Astrocyte (in vitro differentiated cells and primary cell): Measurements from ENCODE around the gene DDR2. TPM values are rescaled to one million over a fixed set of nuclear protein-coding genes. Genes with fewer than 3 reads are reported as not detected.

Source experiments
- DNase-seq: peaks from one replicate; pipeline ENCODE4 v3.0.0-alpha.2; 2010; ENCODE audit warnings: low read depth
- FAIRE-seq: peaks from 2 replicates; lab custom pipeline; 2011; peaks lifted over from hg19 to GRCh38; lab: Jason Lieb, UNC
- H2AFZ ChIP-seq: 2 replicates; pipeline ENCODE4 v1.6.0; 2012; ENCODE audit warnings: low read depth, low read length, inconsistent platforms
- H3K27ac ChIP-seq: 2 replicates; pipeline ENCODE4 v1.5.1; 2011; ENCODE audit warnings: low read depth, low read length, inconsistent platforms
- H3K27me3 ChIP-seq: 2 replicates; pipeline ENCODE4 v1.6.0; 2011; ENCODE audit warnings: low read length, inconsistent platforms; ENCODE audit not compliant: insufficient read depth
- H3K36me3 ChIP-seq: 2 replicates; pipeline ENCODE4 v1.5.1; 2011; ENCODE audit warnings: low read length, inconsistent platforms; ENCODE audit not compliant: insufficient read depth
- H3K4me1 ChIP-seq: 2 replicates; pipeline ENCODE4 v1.5.1; 2011; ENCODE audit warnings: low read length, inconsistent platforms; ENCODE audit not compliant: insufficient read depth
- H3K4me2 ChIP-seq: 2 replicates; pipeline ENCODE4 v1.6.0; 2012; ENCODE audit warnings: low read length, inconsistent platforms
- H3K4me3 ChIP-seq: 2 replicates; pipeline ENCODE4 v1.5.1; 2011; ENCODE audit warnings: low read depth, mild to moderate bottlenecking, low read length, inconsistent platforms; ENCODE audit not compliant: insufficient read depth
- H3K79me2 ChIP-seq: 2 replicates; pipeline ENCODE4 v1.6.0; 2012; ENCODE audit warnings: mild to moderate bottlenecking, low read length, inconsistent platforms; ENCODE audit not compliant: insufficient read depth
- H3K9ac ChIP-seq: 2 replicates; pipeline ENCODE4 v1.6.0; 2012; ENCODE audit warnings: mild to moderate bottlenecking, low read length, inconsistent platforms
- H3K9me3 ChIP-seq: 2 replicates; pipeline ENCODE4 v1.5.1; 2012; ENCODE audit warnings: low read depth, mild to moderate bottlenecking, low read length, inconsistent platforms; ENCODE audit not compliant: insufficient read depth
- H4K20me1 ChIP-seq: 2 replicates; pipeline ENCODE4 v1.6.0; 2012; ENCODE audit warnings: low read length, inconsistent platforms; ENCODE audit not compliant: insufficient read depth
- H3K27ac Mint-ChIP-seq: one replicate; pipeline ENCODE4 v1.8.0; 2021; ENCODE audit warnings: mild to moderate bottlenecking, mixed read lengths; ENCODE audit not compliant: unreplicated experiment
- H3K27me3 Mint-ChIP-seq: one replicate; pipeline ENCODE4 v1.8.0; 2021; ENCODE audit warnings: low read depth, mixed read lengths; ENCODE audit not compliant: unreplicated experiment
- H3K36me3 Mint-ChIP-seq: one replicate; pipeline ENCODE4 v1.8.0; 2021; ENCODE audit warnings: low read depth, mixed read lengths; ENCODE audit not compliant: unreplicated experiment
- H3K4me1 Mint-ChIP-seq: one replicate; pipeline ENCODE4 v1.8.0; 2021; ENCODE audit warnings: low read depth, mixed read lengths; ENCODE audit not compliant: unreplicated experiment
- H3K4me3 Mint-ChIP-seq: one replicate; pipeline ENCODE4 v1.8.0; 2021; ENCODE audit warnings: mild to moderate bottlenecking, moderate library complexity, mixed read lengths; ENCODE audit not compliant: unreplicated experiment
- H3K9me3 Mint-ChIP-seq: one replicate; pipeline ENCODE4 v1.8.0; 2021; ENCODE audit warnings: mild to moderate bottlenecking, mixed read lengths; ENCODE audit not compliant: unreplicated experiment
- EZH2 ChIP-seq: IDR thresholded peaks from 2 replicates; pipeline ENCODE4 v1.6.1; 2012; ENCODE audit warnings: mild to moderate bottlenecking, low read length, inconsistent platforms; ENCODE audit not compliant: insufficient read depth
- total RNA-seq: library from RNA; stranded (reverse); gene quantifications from 2 replicates; pipeline ENCODE4 v1.2.1, GENCODE V29; 2021
- TF ChIP-seq, protein P1 (sequence below): IDR thresholded peaks from 2 replicates; pipeline ENCODE4 v1.5.1; 2011; ENCODE audit warnings: low read depth, mild to moderate bottlenecking, inconsistent platforms, low read length, moderate library complexity; ENCODE audit not compliant: insufficient read depth

DDR2 gene
- total RNA-seq, 1 donor from 2014 or later = 15.3 TPM

DNA sequence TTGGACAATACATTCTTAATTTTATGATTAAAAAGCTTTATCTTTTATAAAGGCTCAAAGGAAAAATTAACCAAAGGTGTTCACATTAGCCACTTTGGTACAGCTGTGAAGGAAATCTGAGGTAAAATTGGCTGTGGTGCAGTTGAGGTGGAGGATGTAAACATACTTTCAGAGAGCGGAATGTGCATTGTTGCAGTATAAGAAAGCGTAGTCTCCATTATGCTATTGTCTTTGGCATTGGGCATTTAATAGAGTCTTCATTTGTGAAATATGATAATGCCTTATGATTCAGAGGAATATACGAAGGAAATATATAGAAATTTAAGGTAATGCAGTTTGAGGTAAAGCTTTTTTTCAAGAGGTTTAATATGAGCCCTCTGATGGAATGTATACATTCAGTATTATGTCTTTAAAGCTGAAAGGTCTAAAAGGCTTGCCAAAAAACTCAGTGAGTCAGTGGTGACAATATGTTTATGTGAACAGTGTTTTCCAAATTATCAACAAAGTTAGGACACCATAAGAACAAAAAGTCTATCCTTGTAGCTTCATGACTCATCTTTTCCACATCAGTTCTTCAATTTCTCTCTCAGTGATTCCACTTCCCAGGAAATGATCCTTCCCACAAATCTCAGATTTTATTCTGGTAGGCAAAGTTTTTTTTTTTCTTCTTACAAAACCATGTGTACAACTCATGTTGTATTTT is 26.9 kb upstream of the DDR2 start:
- peak overlapping the region; percentile 76 for H3K27ac ChIP-seq
- Mint-ChIP-seq H3K4me3 (no peak overlapping the region), H3K27me3 (no peaks in the 10 kb centered on the region), H3K27ac (peak overlapping the region; percentile 66), H3K4me1 (peaks cover 7% of the 10 kb centered on the region), H3K36me3 (peaks cover 12% of the 10 kb centered on the region), H3K9me3 (peaks cover 2% of the 10 kb centered on the region)
- H2AFZ ChIP-seq = no peak overlapping the region
- peaks cover 13% of the 10 kb centered on the region for H3K4me1 ChIP-seq
- no peak for TF ChIP-seq EZH2
- TF ChIP-seq, protein P1, sequence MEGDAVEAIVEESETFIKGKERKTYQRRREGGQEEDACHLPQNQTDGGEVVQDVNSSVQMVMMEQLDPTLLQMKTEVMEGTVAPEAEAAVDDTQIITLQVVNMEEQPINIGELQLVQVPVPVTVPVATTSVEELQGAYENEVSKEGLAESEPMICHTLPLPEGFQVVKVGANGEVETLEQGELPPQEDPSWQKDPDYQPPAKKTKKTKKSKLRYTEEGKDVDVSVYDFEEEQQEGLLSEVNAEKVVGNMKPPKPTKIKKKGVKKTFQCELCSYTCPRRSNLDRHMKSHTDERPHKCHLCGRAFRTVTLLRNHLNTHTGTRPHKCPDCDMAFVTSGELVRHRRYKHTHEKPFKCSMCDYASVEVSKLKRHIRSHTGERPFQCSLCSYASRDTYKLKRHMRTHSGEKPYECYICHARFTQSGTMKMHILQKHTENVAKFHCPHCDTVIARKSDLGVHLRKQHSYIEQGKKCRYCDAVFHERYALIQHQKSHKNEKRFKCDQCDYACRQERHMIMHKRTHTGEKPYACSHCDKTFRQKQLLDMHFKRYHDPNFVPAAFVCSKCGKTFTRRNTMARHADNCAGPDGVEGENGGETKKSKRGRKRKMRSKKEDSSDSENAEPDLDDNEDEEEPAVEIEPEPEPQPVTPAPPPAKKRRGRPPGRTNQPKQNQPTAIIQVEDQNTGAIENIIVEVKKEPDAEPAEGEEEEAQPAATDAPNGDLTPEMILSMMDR = no peak
- no peaks in the 10 kb centered on the region for H3K27me3 ChIP-seq
- H3K79me2 ChIP-seq = no peaks in the 10 kb centered on the region
- no peak overlapping the region for H3K4me3 ChIP-seq
- no peak overlapping the region for H3K9ac ChIP-seq
- FAIRE-seq = peak; percentile 78
- peak overlapping the region; percentile 10 for H3K4me2 ChIP-seq
- H4K20me1 ChIP-seq = no peaks in the 10 kb centered on the region
- H3K9me3 ChIP-seq = no peaks in the 10 kb centered on the region
- peaks cover 31% of the 10 kb centered on the region for H3K36me3 ChIP-seq
- peak; percentile 96 for DNase-seq

GRCh38 chr1:162609306-162609705 is 23.0 kb upstream of the DDR2 start:
- H3K4me1 Mint-ChIP-seq = peaks cover 18% of the 10 kb centered on the region
- H3K9me3 Mint-ChIP-seq = no peaks in the 10 kb centered on the region
- Histone ChIP-seq H3K27me3 (no peaks in the 10 kb centered on the region), H3K79me2 (no peaks in the 10 kb centered on the region), H3K4me3 (no peak overlapping the region), H3K4me2 (no peak overlapping the region), H3K27ac (no peak overlapping the region), H3K9ac (no peak overlapping the region), H3K9me3 (no peaks in the 10 kb centered on the region), H2AFZ (no peak overlapping the region), H3K36me3 (peaks cover 5% of the 10 kb centered on the region), H3K4me1 (peaks cover 13% of the 10 kb centered on the region), H4K20me1 (no peaks in the 10 kb centered on the region)
- DNase-seq = no peak
- no peak overlapping the region for H3K27ac Mint-ChIP-seq
- peaks cover 2% of the 10 kb centered on the region for H3K36me3 Mint-ChIP-seq
- no peak for FAIRE-seq
- TF ChIP-seq EZH2 = no peak
- TF ChIP-seq, protein P1 = no peak
- H3K4me3 Mint-ChIP-seq = no peak overlapping the region
- no peaks in the 10 kb centered on the region for H3K27me3 Mint-ChIP-seq
